ENCODE results near the gene PPP1R14C.

DNA sequence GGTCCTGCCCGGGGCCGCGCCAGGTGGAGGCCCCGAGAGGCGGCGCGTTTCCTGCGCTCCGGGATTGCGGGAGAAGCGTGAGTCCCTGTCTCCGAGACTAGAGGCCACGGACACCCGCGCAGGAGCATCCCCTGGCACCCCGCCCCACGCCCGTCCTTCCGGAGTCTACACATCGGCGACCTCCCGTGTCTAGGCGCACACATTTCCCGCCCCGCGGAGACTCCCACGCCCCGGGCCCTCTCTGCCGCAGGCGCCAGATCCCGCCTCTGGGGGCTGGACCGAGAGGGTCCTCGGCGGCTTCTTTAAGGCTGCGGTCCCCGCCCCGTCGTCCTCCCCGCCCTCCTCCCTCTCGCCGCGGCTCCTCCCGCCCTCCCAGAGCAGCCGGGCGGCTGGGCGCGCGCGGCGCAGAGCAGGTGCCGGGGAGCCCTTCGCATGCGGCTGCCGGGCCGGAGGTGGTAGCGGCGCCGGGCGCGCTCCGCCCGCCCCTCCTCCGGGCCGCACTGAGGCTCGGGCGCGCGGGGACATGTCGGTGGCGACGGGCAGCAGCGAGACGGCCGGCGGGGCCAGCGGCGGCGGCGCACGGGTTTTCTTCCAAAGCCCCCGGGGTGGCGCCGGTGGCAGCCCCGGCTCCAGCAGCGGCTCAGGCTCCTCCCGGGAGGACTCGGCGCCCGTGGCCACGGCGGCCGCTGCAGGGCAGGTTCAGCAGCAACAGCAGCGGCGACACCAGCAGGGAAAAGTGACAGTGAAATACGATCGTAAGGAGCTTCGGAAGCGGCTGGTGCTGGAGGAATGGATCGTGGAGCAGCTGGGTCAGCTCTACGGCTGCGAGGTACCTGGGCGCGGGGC is at the start of gene PPP1R14C:
- TF ChIP-seq REST (IDR thresholded peaks at IDR 0.05; ENCODE audit: insufficient read depth in 1 of 2, low read depth in 2 of 2, low read length in 2 of 2): no peak
- no peak for TF ChIP-seq POLR2AphosphoS5 (IDR thresholded peaks at IDR 0.05; ENCODE audit: low read depth, low read length)
- no peak for TF ChIP-seq TAF1 (IDR thresholded peaks at IDR 0.05; ENCODE audit: borderline replicate concordance, insufficient read depth, low read length)
- no peak for TF ChIP-seq FOXP2 (optimal IDR thresholded peaks at IDR 0.05; ENCODE audit: borderline replicate concordance, extremely low read depth, extremely low read length, insufficient read depth)
